Cardiac muscle cell (in vitro differentiated cells and primary cell): ENCODE data around the gene GRP. TPM values are rescaled to one million over a fixed set of nuclear protein-coding genes. Genes with fewer than 3 reads are reported as not detected.
A peak's percentile ranks its signal among the peaks of the same experiment; 100 is the strongest.

Experiments used
- DNase-seq, 2 donors: peaks; one replicate each; pipeline versions ENCODE4 v3.0.0 to v3.0.0-alpha.2; 2010 to 2017; ENCODE audit warnings: low read depth in 1 of 2, low spot score in 1 of 2
- H3K27ac ChIP-seq: fragments of 200-600 bp; sonication (generic); 2 replicates; pipeline ENCODE4 v1.5.1; 2016
- H3K27me3 ChIP-seq: fragments of 200-600 bp; sonication (generic); 2 replicates; pipeline ENCODE4 v1.6.0; 2016; ENCODE audit warnings: control low read depth
- H3K36me3 ChIP-seq: fragments of 200-600 bp; sonication (generic); 2 replicates; pipeline ENCODE4 v1.5.1; 2016; ENCODE audit warnings: control low read depth
- H3K4me1 ChIP-seq: fragments of 200-600 bp; sonication (generic); 2 replicates; pipeline ENCODE4 v1.8.1; 2017; ENCODE audit warnings: low read depth, mild to moderate bottlenecking, mixed run types
- H3K4me3 ChIP-seq: fragments of 200-600 bp; sonication (generic); 2 replicates; pipeline ENCODE4 v1.5.1; 2016; ENCODE audit warnings: mild to moderate bottlenecking
- H3K9me3 ChIP-seq: fragments of 200-600 bp; sonication (generic); 2 replicates; pipeline ENCODE4 v1.5.1; 2017; ENCODE audit warnings: low read depth, mild to moderate bottlenecking, control low read depth
- CTCF ChIP-seq: IDR thresholded peaks from 2 replicates; pipeline ENCODE4 v1.5.1; 2012; ENCODE audit warnings: low read depth, mild to moderate bottlenecking, low read length
- polyA plus RNA-seq: library from polyadenylated mRNA; unstranded; fragments of >200 nt; fragmentation: Nextera tagmentation; extraction: Ambion mirVana; gene quantifications from 2 replicates; pipeline ENCODE4 v1.2.1, GENCODE V29; 2016
- total RNA-seq: library from RNA; depleted of rRNA; stranded (reverse); fragments of >200 nt; gene quantifications from 2 replicates; pipeline ENCODE4 v1.2.3, GENCODE V29; 2016

GRP gene
- total and polyA plus RNA-seq, 2 experiments from 2014 or later, result 1.2 TPM; not detected in 1

- no peak overlapping the region for H3K27ac ChIP-seq
- no peak overlapping the region for H3K4me3 ChIP-seq
- H3K9me3 ChIP-seq, result no peaks in the 10 kb centered on the region
- H3K4me1 ChIP-seq, result no peaks in the 10 kb centered on the region
- TF ChIP-seq CTCF, result no peak
- H3K27me3 ChIP-seq, result peaks cover 74% of the 10 kb centered on the region
- no peak for DNase-seq
- no peaks in the 10 kb centered on the region for H3K36me3 ChIP-seq
These were observed 43.7 kb downstream of the GRP start for GRCh38 chr18:59263661-59264060.

GRCh38 chr18:59264121-59264571 lies 44.2 kb downstream of the GRP start:
- Histone ChIP-seq H3K27me3 (peaks cover 78% of the 10 kb centered on the region), H3K36me3 (no peaks in the 10 kb centered on the region), H3K4me1 (no peaks in the 10 kb centered on the region), H3K27ac (no peak overlapping the region), H3K4me3 (no peak overlapping the region), H3K9me3 (no peaks in the 10 kb centered on the region)
- TF ChIP-seq CTCF, result no peak
- no peak for DNase-seq

DNA sequence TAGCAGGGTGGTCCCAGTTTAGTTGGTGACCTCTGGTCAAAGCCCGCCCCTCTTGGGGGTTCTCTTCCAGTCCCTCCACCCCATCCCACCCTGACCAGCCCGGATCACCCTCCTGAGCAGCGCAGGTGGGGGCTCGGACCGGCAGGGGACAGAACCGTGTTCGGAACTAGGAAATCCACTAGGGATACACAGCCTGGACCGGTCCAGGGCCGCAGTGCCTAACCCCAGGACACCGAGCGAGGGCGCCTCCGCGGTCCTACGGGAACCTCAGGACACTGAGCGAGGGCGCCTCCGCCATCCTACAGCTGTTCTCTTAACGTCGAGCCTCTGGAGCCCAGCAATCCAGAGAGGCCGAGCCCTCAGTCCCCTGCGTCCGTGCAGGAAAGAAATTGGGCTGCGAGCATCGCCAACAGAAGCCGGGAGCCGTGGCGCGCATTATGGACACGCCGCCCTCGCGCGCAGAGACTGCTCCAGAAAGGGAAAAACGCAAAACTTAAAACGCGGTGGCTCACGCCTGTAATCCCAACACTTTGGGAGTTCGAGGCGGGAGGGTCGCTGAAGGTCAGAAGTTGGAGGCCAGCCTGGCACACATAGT lies 44.8 kb downstream of the GRP start:
- DNase-seq, result no peak
- H3K36me3 ChIP-seq, result no peaks in the 10 kb centered on the region

DNA sequence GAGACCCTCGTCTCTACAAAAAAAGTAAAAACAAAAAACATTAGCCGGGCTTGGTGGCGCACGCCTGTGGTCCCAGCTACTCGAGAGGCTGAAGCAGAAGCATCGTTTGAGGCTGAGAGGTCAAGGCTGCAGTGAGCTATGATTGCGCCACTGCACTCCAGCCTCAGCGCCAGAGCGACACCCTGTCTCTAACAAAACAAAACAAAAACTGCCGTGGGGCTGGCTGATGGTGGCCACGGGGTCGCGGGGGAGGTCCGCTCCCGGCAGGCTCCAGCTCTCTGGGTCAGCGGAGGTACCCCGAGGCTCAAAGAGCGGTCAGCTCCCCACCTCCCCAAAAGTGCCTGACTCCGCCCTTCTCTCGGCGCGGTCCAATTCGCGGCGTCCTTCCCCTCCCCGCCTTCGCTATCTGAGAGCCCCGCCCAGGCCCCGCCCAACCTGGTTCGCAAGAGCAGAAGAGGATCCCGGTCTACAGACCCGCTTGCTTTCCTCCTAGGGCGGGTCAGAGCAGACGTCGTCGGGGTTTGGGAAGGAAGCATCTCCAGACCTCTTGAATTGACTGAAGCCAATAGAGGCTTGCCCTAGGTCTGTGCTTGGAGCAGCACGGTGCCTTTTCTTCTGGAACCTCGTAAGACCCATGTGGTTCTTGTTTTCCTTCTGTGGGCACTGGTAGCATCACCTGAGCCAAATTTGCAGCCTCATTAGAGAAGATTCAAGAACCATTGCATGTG lies 45.5 kb downstream of the GRP start:
- Histone ChIP-seq H3K27me3 (peaks cover 86% of the 10 kb centered on the region), H3K9me3 (no peaks in the 10 kb centered on the region), H3K4me1 (no peaks in the 10 kb centered on the region), H3K36me3 (no peaks in the 10 kb centered on the region), H3K27ac (no peak overlapping the region), H3K4me3 (peak overlapping the region; percentile 11)
- peak in 1 of 2 donors; percentile 17 for DNase-seq
- no peak for TF ChIP-seq CTCF

More for the DNA sequence above, 44.8 kb downstream of the GRP start:
- TF ChIP-seq CTCF, result no peak
- no peak overlapping the region for H3K27ac ChIP-seq
- no peaks in the 10 kb centered on the region for H3K9me3 ChIP-seq
- H3K27me3 ChIP-seq, result peaks cover 82% of the 10 kb centered on the region
- H3K4me3 ChIP-seq, result no peak overlapping the region
- H3K4me1 ChIP-seq, result no peaks in the 10 kb centered on the region

DNA sequence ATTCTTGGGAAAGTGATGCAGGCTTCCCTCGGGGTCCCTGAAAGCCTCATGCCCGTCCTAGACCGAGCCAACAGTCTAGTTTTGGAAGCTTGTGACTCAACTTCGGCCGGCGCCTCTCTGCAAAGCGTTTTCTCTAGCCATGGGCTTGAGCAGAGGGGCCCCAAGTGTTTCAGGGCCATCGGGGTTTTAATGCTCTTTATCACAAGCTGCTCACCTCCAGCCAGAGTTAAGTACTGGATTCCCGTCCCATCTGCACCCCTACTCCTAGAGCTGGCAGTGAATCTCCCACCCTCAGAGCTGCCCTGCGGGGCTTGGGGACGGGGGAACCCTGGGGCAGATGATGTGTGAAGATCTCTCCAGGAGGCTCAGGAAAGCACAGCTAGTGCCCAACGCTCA lies 46.0 kb downstream of the GRP start:
- H3K27me3 ChIP-seq, result peaks cover 86% of the 10 kb centered on the region
- H3K4me1 ChIP-seq, result no peaks in the 10 kb centered on the region
- no peaks in the 10 kb centered on the region for H3K9me3 ChIP-seq
- no peak for DNase-seq
- H3K36me3 ChIP-seq, result no peaks in the 10 kb centered on the region
- no peak for TF ChIP-seq CTCF
- H3K27ac ChIP-seq, result no peak overlapping the region
- H3K4me3 ChIP-seq, result no peak overlapping the region
